NOMO-1 (cell line): ENCODE results near the gene ARFGEF3.

Source experiments
- DNase-seq, 2 experiments: peaks; one replicate each; lab custom pipeline; 2025; ENCODE audit not compliant: unreplicated experiment in 2 of 2; lab: John Stamatoyannopoulos, UW

The ARFGEF3 gene

DNA sequence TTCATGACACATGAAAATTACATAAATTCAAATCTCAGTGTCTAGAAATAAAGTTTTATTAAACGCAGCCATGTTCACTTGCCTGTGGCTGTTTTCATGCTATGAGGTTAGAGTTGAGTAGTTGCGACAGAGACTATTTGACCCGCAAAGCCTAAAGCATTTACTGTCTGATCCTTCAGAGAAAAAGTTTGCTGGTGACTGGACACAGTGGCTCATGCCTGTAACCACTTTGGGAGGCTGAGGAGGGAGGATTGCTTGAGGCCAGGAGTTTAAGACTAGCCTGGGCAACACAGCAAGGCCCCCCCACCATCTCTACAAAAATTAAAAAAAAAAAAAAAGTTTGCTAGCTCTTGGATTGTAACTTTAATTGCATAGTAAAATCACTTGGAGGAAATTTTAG, 225.2 kb downstream of the ARFGEF3 start:
- DNase-seq: no peak

DNA sequence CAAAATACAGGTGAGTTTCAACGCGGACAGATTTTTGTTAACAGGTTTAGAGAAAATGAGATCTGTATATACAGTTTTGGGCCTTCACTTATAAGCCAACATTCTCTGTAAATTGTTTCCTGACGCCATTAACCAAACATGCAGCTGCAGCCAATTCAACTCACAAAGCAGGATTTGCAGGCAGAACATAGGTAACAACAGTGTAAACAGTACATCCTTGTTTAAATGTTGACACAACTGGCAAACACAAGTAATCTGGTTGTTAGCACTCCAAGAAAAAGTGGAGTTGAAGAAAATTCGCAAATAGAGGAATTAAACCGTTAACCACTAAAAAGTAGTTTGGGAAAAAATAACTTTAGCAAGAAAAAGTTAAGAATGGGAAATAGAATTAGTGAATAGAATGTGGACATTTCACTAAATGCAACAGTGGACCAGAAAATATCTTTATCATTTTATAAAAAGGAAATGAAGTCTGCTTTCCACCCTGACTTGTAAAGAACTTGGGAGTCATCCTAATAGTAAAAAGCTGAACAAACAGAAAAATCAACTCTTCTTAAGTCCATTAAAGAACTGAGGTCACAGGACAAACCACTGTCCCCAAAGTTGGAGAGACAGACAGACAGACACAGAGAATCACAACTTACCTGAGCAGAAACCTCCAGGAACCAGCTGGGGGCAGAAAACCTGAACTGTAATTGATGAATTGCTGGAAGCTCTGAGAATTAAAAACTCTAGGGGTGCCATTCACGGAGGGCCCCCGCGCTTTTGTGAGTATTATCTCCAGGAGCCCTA, 226.0 kb downstream of the ARFGEF3 start:
- DNase-seq: no peak

DNA sequence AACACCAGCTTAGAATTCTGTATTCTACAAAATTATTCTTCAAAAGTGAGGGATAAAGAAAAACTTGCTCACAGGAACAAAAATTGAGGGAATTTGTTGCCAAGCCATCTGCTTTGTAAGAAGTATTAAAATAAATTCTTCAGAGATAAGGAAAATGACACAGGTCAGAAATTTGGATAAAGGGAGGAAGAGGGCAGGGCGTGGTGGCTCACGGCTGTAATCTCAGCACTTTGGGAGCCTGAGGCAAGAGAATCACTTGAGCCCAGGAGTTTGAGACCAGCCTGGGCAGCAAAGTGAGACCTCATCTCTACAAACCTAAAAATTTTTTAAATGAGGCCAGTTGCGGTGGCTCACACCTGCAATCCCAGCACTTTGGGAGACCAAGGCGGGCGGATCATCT, 227.8 kb downstream of the ARFGEF3 start:
- DNase-seq: no peak
